Raji (cell line): Measurements from ENCODE around the gene SYT13.

Source experiments
- POLR2A ChIP-seq: IDR thresholded peaks from 2 replicates; pipeline ENCODE4 v1.6.1; 2011; ENCODE audit warnings: low read depth, low read length, control low read depth; ENCODE audit not compliant: insufficient read depth

SYT13 gene

DNA sequence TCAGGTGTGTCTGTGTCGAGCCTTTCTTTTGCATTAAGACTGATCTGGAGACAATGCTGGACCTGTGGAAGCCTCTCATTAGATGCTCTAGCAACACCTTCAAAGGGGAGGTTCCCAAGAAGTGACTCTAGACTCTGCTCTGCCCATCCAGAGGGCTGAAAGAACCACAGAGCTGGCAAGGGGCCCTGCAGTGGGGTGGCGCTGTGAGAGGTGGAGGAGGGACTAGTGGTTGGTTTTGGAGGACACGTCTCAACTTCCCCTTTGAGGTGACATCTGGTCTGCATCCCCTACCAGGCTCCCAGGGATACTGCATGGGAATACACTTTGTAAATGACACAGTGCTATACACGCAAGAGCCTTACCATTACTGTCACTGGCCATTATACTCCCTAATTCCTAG lies 34.2 kb upstream of the SYT13 start:
- TF ChIP-seq POLR2A = no peak

DNA sequence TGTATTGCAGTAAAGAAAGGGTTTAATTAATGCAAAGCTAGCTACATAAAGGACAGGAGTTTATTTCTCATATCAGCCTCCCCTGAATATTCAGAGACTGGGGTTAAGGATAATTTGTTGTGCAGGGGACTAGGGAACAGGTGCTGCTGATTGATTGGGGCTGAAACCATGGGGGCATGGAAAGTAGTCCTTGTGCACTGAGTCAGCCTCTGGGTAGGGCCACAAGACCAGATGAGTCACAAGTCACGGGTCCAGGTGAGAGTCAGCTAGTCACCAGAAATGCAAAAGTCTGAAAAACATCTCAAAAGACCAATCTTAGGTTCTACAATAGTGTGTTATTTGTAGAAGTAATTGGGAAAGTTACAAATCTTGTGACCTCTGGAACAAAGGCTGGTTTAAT lies 32.9 kb upstream of the SYT13 start:
- no peak for TF ChIP-seq POLR2A

DNA sequence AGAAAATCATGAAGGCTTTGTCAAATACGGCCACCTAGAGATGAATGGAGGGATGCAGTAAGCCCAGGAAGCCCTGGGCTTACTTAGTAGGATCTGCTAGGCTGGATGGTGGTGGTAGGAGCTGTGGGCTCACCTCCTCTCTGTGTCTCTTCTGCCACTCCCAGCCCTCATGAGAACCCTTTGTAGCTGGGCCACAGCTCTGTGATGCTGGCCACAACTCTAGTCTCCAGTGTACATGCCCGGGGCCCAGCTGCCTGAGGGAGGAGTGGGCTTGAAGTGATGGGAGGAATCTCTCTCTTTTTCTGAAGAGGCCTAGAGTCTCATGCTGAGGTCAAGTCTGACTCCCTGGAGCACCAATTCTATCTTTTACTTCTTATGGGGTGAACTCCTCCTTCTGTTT lies 32.4 kb upstream of the SYT13 start:
- no peak for TF ChIP-seq POLR2A

DNA sequence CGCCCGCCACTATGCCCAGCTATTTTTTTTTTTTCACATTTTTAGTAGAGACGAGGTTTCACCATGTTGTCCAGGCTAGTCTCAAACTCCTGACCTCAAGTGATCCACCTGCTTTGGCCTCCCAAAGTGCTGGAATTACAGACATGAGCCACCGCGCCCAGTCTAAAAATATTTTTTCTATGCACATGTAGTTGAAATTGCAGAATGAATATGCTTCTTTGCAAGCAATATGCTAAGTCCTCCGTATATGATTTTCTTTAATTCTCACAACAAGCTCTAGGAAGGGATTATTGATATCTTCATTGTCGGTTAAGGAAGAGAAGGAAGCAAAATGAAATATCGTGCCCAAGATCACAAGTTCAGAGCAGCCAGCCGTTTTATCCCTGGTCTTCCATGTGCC lies 30.1 kb upstream of the SYT13 start:
- TF ChIP-seq POLR2A = no peak

DNA sequence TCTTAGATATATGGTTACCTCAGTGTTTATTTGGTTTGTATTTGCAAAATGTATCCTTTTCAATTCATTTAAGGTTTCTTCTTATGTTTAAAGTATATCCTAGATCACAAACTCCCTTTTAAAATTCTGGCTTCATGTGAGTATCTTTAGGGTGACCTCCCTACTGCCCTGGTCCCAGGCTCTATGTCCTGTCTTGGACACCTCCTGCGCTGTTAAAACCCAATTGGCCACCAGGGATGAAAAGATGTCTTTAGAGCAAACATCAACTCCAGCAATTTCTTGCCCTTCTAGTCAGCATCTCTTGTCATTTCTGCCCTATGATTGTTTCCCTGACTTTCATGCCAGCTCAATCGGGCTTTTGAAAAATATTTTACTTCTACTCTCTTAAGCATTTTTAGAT lies 28.8 kb upstream of the SYT13 start:
- no peak for TF ChIP-seq POLR2A

DNA sequence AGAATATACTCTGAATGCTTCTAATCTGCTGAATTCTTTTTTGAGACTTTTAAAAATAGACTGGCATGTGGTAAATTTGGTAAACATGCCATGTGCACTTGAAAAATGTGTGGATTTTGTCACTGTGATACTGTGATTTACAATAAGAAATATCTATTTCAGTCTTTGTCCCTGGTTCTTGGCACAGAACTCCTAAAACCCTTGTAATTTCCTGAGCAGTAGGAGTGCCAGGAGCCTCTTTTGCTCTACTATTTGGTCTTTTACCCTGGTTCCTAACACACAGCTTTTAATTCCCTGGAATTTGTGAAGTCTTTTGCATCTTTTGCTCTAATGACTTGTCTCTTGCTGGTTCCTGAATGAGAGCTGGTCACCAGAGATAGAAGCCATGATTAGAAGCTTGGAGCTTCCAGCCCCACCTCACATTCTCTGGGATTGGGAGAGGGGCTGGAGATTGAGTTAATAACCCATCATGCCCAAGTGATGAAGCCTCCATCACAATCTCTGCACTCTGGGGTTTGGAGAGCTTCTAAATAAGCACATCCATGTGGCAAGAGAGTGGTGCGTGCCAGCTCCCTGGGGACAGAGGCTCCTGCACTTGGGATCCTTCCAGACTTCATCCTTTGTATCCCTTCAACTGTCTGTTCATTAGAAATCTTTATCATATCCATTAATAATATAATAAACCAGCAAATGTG lies 27.2 kb upstream of the SYT13 start:
- TF ChIP-seq POLR2A = no peak

DNA sequence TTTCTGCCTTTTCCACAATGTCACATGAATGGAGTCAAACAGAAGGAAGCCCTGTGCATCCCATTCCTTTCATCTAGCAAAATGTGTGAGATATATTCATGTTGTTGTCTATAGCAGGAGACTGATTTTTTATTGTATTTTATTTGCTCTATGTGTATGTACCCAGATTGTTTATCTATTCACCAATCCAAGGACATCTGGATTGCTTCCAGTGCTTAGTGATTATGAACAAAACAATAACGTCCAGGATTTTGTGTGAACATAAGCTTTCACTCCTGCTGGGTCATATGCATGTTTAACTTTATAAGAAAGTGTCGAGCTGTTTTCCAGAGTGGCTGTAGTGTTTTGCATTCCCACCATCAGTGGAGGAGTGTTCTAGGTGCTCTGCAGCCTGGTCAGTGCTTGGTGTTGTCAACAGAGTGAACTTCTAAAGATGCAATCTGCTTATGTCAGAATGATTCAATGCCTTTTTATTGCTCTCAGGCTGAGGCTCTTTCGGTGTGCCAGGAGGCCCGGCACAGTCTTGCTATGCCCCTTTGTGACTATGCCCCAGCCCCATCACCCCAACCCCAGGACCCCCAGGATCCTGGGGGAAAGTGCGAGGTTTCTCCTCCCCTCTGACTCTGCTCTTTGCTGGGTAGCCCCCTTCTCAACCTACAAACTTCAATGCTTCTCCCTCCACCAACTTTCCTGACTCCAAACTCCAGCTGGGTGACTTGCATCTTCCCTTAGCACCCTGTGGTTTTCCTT lies 19.9 kb upstream of the SYT13 start:
- no peak for TF ChIP-seq POLR2A

DNA sequence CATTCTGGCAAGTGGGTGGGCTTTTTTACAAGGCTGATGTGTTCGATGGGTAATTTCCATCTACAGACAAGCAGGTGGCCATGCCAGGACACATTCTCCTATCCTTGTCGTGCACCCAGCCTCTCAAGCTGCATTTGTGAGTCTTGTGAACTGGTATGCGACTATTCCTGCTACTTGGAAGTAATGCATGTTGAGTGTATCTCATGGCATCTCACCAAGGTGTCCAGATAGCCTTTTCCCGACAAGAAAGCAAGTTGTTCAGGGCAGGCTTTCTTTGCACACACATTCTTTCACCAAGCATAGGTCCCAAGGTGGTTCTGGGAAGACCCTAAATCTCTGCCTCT lies 18.8 kb upstream of the SYT13 start:
- no peak for TF ChIP-seq POLR2A

DNA sequence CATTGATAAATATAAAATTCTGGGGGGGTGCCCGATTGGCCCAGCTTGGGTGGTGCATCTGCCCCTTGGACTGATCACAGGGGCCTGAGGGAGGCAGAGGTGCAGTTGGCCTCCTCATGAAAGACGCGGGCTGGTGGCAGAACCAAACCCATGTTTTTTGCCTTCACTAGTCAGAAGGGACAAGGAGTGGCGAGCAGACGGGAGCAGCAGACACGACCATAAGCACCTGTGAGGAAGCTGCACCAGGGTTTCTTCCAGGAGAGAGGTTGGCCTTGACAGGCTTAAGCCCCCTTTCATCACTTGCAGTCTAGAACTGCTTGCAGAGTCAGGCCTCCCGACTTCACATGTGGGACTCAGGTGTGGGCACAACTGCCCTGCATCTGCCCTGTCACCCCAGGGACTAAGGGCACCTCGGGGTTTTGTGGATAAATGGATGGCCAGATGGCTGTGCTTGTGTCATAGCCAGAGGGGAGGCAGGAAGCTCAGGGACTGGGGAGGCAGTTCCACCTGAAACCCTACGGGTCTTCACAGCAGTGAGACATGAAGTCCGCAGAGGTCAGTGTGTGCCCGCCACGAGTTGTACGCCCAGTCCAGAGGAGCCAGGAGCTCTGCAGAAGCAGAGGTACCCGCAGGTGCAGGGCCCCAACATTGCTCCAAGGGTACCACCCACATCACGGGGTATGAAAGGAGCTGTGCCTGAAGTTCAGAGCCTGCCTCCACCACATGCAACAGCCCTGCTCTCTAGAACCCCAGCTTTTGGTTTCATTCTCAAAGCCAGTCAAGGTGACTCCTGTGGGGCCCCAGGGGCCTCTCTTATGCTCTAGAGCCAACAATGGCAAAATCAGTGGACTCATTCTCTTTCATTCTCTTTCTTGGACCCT lies 18.2 kb upstream of the SYT13 start:
- TF ChIP-seq POLR2A = no peak

DNA sequence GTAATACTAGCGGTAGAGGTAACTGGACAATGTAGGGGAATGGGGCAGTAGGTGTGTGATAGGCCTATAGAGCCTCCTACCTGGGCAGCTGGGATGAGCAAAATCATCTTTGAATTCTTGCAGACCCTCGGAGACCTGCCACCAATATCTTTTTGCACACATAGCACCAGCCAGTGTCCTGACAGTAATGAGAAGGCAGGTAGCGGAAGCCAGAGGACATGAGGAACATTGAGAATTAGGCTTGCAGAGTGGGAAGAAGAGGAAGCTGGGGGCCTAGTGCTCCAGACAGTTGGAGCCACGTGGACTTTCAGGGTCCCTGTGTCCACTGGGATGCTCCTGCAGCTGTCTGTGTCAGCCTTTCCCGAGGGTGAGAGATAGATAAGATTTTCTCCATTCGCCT lies 17.2 kb upstream of the SYT13 start:
- TF ChIP-seq POLR2A = no peak

DNA sequence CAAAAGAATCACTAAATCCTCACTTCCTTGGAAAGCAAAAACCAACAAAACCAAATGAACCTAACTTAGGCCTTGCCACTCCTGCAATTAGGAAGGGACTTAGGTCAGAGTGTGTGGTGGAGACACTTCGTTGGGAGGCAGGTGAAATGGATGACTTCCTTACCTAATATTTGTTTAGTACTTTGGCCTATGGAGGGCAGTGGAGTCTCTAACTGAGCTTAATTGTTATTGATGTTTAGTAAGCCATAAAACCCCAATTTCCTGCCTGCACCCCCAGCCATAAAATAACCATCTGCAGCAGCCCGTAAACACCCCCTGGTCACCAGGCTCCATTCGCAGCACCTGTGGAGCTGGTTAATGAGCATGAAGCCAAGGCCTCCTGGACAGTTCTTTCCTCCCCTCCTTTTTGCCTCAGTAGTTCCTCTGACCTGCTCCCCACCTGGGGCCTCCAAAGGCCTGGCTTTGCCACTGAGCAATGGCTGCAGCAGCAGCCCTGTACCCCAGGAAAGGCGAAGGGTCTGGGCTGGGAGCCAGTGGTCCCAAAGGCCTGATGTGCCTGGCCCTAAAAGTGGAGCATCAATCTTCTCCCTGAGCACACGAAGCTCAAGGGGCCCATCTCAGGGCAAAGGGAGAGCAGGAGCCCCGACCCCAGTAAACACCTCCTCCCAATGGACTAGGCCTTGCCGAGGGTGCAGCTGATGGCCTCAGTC lies 15.6 kb upstream of the SYT13 start:
- no peak for TF ChIP-seq POLR2A

DNA sequence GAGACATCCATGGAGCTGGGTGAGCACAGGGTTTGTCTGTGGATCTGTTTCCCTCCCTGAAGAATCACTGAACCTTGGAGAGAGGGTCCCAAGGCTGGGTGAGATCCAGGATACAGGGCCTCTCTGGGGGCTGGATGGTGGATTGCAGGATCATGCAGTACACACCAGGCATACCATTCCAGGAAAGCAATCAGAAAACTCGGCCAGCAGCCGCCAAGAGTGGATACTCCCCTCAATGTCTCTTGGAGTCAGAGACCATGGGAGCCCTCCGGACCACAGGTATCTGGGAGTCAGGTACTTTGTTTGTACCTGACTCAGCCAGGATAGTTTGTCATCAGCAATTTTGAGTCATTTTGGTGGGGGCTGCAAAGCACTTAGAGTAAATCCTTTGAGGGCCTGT lies 14.6 kb upstream of the SYT13 start:
- no peak for TF ChIP-seq POLR2A

DNA sequence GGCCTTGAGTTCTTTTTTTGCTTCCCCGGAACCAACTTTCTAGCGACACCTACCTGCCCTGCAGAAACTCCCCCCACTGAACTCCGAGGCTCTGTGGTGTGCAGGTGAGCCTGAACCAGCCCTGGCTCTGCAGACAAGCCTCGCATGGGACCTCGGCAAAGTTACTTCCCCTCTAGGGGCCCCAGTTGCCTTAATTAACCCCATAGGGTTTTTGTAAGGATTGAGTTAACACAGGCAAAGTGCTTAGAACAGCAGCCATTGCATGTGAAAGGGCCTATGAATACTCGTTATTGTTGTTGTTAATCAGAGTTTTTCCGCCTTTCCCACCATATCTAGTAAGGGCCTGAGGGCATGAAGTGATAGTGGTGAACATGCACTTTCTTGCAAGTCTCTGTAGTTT lies 12.6 kb upstream of the SYT13 start:
- TF ChIP-seq POLR2A = no peak

DNA sequence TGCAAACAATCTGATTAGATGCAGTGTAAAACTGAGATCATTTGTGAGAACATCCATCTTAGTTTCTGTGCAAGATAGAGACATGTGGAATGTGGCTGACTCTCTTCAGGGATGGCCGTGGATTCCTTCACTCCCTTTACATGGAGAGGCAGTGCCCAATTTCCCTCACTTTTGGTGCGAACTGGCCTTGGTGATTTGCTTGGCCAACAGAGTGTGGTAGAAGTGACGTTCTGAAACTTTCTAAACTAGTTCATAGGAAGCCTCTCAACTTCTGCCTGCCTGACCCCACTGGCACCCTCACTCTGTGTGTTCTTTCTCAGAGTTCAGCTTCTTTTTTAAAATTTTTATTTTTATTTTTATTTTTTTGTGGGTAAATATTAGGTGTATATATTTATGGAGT lies 9.9 kb upstream of the SYT13 start:
- no peak for TF ChIP-seq POLR2A

DNA sequence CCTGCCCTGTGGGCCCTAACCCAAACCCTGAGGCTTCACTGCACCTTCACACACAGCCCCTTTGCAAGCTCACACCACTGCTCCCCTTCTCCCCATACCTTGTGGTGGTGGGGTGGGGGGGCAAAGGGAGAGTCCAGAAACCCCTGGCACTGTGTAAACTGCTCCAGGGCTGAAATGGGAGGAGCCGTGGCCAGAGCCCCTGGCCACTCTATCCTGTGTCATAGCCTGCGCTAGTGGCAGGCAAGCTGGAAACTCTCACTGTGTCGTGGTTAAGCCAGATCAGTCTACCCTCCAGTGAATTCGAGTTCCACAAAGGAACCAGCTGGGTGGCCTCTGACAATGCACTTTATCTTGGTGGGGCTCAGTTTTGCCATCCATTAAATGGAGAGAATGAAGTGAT lies 8.4 kb upstream of the SYT13 start:
- TF ChIP-seq POLR2A = no peak
